Brain microvascular endothelial cell (primary cell): Measurements from ENCODE around the gene TM9SF4.
"Not testable (repeated sequence)": the region's sequence is repeated elsewhere in the genome, so short reads cannot be mapped to it uniquely, and the experiment has no call there.

Source experiments
- DNase-seq: peaks from one replicate; pipeline ENCODE4 v3.0.0-alpha.2; 2020
- H3K27ac ChIP-seq: fragments of 250-450 bp; sonication (Bioruptor Pico); 2 replicates; pipeline ENCODE4 v1.5.1; 2020; ENCODE audit warnings: mild to moderate bottlenecking, moderate library complexity
- H3K27me3 ChIP-seq: fragments of 250-450 bp; sonication (Bioruptor Pico); replicated peaks from 2 replicates; pipeline ENCODE4 v1.5.1; 2020; ENCODE audit warnings: mild to moderate bottlenecking
- H3K36me3 ChIP-seq: fragments of 250-450 bp; sonication (Bioruptor Pico); replicated peaks from 2 replicates; pipeline ENCODE4 v1.5.1; 2020; ENCODE audit warnings: mild to moderate bottlenecking
- H3K4me3 ChIP-seq: 2 replicates; pipeline ENCODE4 v1.5.1; 2011; ENCODE audit warnings: low read depth, mild to moderate bottlenecking, control low read depth, low read length, moderate library complexity
- CTCF ChIP-seq: IDR thresholded peaks from 2 replicates; pipeline ENCODE4 v1.5.1; 2011; ENCODE audit warnings: low read depth, mild to moderate bottlenecking, moderate library complexity, low read length, control low read depth, inconsistent platforms; ENCODE audit errors: missing control alignments
- in situ Hi-C: cut with HindIII; loops from 2 replicates; pipeline ENCODE4 v1.10.0; 2017; ENCODE audit warnings: low sequenced_read_pairs, low pct_ligation_motif_present

TM9SF4 gene

GRCh38 chr20:32164984-32165735 lies 55.6 kb downstream of the TM9SF4 start:
- H3K36me3 ChIP-seq = peaks cover 47% of the 10 kb centered on the region
- no peak overlapping the region for H3K27ac ChIP-seq
- in situ Hi-C loops = no loop called here
- H3K4me3 ChIP-seq = no peak overlapping the region
- TF ChIP-seq CTCF = no peak
- no peak for DNase-seq
- no peaks in the 10 kb centered on the region for H3K27me3 ChIP-seq

GRCh38 chr20:32165836-32166545 lies 56.5 kb downstream of the TM9SF4 start:
- no peak for DNase-seq
- Histone ChIP-seq H3K27me3 (no peaks in the 10 kb centered on the region), H3K27ac (no peak overlapping the region), H3K4me3 (no peak overlapping the region), H3K36me3 (peaks cover 43% of the 10 kb centered on the region)
- TF ChIP-seq CTCF = no peak
- in situ Hi-C loops = no loop called here

- TF ChIP-seq CTCF = no peak
- Histone ChIP-seq H3K27ac (no peak overlapping the region), H3K4me3 (no peak overlapping the region), H3K27me3 (no peaks in the 10 kb centered on the region), H3K36me3 (peaks cover 29% of the 10 kb centered on the region)
- in situ Hi-C loops = no loop called here
- DNase-seq = no peak
Observed at GRCh38 chr20:32167552-32167951, 58.0 kb downstream of the TM9SF4 start.

- no peak overlapping the region for H3K4me3 ChIP-seq
- in situ Hi-C loops = no loop called here
- H3K36me3 ChIP-seq = peaks cover 23% of the 10 kb centered on the region
- no peaks in the 10 kb centered on the region for H3K27me3 ChIP-seq
- DNase-seq = peak; percentile 14
- H3K27ac ChIP-seq = no peak overlapping the region
- no peak for TF ChIP-seq CTCF
Observed at GRCh38 chr20:32168184-32168910, 58.8 kb downstream of the TM9SF4 start.

GRCh38 chr20:32177696-32178095 lies 68.2 kb downstream of the TM9SF4 start:
- H3K27me3 ChIP-seq, H3K36me3 ChIP-seq, H3K4me3 ChIP-seq, DNase-seq, H3K27ac ChIP-seq, in situ Hi-C loops: not testable (repeated sequence)

GRCh38 chr20:32179515-32179914 lies 70.0 kb downstream of the TM9SF4 start:
- in situ Hi-C loops = no loop called here
- no peak for TF ChIP-seq CTCF
- no peak for DNase-seq

More at GRCh38 chr20:32179515-32179914, 70.0 kb downstream of the TM9SF4 start:
- no peak overlapping the region for H3K4me3 ChIP-seq
- H3K27ac ChIP-seq = no peak overlapping the region
- H3K36me3 ChIP-seq = no peaks in the 10 kb centered on the region
- H3K27me3 ChIP-seq = no peaks in the 10 kb centered on the region
